GM10248 (cell line): ENCODE data around the gene HSPA12A.

Experiments used
- CTCF ChIA-PET: fragments of 300-600 bp; sonication (Branson Sonifier 250); formaldehyde crosslinking; extraction: SDS; loops from one replicate; lab custom pipeline; 2021; ENCODE audit warnings: antibody characterized with exemption; lab: Yijun Ruan, JAX
- POLR2A ChIA-PET: fragments of 350-650 bp; sonication (Branson Sonifier 250); formaldehyde crosslinking; extraction: SDS; loops from one replicate; lab custom pipeline; 2020; ENCODE audit warnings: antibody characterized with exemption; lab: Yijun Ruan, JAX
- DNase-seq: peaks from one replicate; pipeline ENCODE4 v3.0.0; 2012; ENCODE audit errors: extremely low spot score
- TF ChIP-seq, protein P1 (sequence below): IDR thresholded peaks from 2 replicates; pipeline ENCODE4 v1.5.1; 2012; ENCODE audit warnings: mild to moderate bottlenecking, low read depth; ENCODE audit errors: extremely low read depth, missing control alignments, control extremely low read depth

HSPA12A gene

DNA sequence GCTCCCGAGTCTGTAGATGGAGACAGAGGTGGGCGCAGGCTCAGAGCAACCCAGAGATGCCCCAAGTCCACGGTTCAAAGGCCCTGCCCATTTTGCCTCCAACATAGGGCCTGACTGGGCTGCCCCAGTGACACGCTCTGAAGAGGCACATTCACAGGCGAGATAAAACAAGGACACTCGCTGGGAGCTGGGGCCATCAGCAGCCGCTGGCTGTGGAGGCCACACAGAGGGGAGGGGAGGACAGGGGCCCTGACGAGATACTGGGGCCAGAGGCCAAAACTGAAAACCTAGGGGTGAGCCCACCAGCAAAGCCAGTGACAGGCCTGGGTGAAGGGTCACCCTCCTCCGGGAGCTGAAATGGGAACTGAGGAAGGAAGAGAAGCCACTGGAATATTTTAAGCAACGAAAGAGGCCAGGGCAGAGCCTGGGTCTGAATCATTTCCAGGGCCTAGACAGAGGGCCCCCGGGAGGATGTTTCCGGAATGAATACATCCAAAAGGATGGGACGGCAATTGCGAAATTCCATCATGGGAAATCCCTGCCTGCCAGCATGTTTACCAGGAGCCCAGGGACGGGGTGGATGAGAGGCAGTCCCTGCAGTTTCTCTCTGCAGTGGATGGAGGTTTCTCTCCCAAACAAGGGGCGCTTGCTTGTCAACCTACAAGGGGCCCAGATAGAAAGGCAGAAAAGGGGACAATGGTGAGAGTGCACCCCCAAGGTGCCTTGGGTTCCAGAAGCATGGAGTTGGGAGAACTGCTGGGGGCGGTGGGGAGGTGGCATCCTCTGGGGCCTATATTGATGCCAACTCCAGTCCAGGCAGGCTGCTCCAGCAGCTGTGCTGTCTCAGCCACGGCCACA is 29.0 kb upstream of the HSPA12A start:
- ChIA-PET POLR2A (no interaction called here), CTCF (interaction anchor here (1.4 to 4.0 kb wide), 2 partner anchors 8 to 16 kb away, joined by 3 to 18 read pairs; no protein-coding TSS in a partner anchor)
- no peak for DNase-seq
- TF ChIP-seq, protein P1, sequence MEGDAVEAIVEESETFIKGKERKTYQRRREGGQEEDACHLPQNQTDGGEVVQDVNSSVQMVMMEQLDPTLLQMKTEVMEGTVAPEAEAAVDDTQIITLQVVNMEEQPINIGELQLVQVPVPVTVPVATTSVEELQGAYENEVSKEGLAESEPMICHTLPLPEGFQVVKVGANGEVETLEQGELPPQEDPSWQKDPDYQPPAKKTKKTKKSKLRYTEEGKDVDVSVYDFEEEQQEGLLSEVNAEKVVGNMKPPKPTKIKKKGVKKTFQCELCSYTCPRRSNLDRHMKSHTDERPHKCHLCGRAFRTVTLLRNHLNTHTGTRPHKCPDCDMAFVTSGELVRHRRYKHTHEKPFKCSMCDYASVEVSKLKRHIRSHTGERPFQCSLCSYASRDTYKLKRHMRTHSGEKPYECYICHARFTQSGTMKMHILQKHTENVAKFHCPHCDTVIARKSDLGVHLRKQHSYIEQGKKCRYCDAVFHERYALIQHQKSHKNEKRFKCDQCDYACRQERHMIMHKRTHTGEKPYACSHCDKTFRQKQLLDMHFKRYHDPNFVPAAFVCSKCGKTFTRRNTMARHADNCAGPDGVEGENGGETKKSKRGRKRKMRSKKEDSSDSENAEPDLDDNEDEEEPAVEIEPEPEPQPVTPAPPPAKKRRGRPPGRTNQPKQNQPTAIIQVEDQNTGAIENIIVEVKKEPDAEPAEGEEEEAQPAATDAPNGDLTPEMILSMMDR = no peak

DNA sequence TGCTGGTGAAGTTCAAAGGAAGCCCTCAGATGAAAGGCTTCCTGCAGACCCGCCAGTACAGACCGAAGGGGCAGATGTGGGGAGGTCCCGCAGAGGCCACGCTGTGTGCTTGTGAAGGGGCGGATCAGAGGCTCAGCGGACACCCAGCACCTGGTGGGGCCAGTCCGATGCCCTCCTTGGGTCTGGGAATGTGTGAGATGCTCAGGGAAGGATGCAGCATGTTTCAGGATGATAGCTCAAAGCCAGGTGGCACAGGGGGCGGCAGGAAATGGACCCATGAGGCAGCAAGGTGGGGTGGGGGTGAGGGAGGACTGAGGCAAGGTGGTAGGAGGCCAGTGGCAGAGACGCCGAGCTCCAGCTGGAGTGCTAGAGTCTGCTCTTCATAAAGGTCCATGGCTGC is 27.9 kb upstream of the HSPA12A start:
- POLR2A ChIA-PET = no interaction called here
- TF ChIP-seq, protein P1 = no peak
- CTCF ChIA-PET = interaction anchor here (1.6 to 4.0 kb wide), 2 partner anchors 17 to 404 kb away, joined by 3 to 18 read pairs; no protein-coding TSS in a partner anchor
- no peak for DNase-seq

DNA sequence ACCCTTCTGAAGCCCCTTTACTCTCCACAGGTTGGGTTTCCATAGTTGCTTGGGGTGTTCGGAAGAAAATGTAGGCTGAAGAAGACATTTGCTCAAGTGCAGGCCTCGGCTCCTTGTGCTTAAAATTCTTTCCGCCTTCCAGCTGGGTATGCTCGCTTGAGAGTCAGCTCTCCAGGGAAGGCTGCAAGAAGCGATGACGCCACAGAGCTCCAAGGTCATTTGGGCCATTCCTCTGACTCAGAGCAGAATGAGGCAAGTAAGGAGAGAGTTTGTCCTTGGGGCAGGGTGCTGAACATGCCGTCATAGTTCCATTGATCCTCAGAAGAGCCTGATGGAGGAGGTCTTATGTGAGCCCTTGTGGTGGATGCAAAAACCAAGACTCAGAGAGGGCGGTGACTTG is 27.4 kb upstream of the HSPA12A start:
- ChIA-PET CTCF (interaction anchor here (1.0 to 1.6 kb wide), 2 partner anchors 18 to 405 kb away, joined by 3 read pairs; no protein-coding TSS in a partner anchor), POLR2A (no interaction called here)
- no peak for DNase-seq
- TF ChIP-seq, protein P1 = no peak

DNA sequence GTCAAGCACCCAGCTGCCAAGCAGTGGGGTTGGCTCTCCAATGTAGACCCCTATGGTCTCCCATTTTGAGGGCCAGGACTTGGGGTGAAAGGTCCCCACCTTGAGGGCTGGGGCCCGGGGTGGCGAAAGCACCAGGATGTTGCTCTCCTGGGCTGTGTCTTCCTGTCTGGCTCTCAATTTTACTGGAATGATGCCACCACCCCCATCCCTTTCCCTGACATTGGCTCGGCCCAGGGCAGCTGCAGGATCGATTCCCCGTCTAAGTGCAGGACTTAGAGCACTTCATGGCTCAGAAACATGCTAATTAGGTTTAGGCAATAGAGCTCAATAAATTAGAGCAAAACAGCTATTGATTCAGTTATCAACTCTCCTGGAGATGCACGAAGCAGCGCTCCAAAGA is 27.0 kb upstream of the HSPA12A start:
- DNase-seq = no peak
- CTCF ChIA-PET = interaction anchor here (1.0 to 1.6 kb wide), 2 partner anchors 19 to 405 kb away, joined by 3 read pairs; no protein-coding TSS in a partner anchor
- POLR2A ChIA-PET = no interaction called here
- TF ChIP-seq, protein P1 = no peak

DNA sequence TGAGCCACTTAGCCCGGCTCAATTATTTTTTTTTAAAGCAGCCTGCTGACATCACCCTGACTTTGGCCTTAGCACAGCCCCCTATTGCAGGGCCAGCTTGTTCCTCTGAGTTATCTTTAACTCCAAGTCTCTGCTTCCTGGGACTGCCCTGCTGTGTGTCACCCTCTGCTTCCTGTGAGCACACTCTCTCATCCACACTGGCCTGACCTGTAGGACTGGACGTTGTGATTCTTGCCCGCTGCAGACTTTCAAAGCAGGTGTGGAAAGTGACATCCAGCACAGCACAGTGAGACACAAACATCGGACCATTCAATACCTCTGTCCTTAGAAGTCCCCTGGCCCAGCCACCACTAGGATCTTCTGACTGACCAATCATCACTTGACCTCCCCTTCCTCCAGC is 26.4 kb upstream of the HSPA12A start:
- ChIA-PET POLR2A (no interaction called here), CTCF (interaction anchor here (1.0 kb wide), 1 partner anchor 19 kb away, joined by 3 read pairs; no protein-coding TSS in a partner anchor)
- no peak for DNase-seq
- TF ChIP-seq, protein P1 = no peak

DNA sequence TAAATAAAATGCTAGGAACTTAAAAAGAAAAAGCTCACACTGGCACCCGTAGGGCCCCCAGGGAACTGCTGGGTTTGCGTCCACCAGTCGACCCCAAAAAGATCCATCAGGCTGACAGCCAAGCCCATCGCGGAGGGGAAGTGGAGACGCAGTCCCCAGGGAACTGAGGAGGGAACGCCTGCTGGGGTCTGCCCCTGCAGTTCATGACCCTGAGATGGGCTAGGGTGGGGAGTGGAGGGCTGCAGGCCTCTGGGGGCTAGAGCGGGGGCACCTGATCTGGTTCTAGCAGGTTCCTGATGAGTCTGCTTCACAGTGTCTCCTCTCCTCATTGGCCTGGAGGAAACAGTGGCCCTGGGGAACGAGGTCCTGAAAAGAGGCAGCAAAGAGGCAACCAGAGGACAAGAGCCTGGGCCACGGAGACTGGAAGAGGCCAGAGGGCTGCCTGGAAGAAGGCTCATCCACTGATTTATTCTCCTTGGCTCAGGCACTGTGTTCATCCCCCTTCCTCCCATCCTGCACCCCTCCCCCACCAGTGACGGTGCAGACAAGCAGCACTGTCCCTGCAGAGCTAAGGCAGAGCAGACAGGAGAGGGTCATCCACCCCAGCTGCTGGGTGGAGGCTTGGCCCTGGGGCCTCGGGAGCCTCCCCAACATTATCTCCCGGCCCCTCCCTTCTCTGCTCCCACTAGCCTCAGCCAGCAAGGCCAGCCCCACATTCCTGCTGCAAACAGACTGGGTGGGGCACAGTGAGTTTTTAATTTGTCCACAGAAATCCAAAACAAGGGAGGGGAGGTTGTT is 24.7 kb upstream of the HSPA12A start:
- no peak for DNase-seq
- POLR2A ChIA-PET = no interaction called here

More for the DNA sequence above, 24.7 kb upstream of the HSPA12A start:
- CTCF ChIA-PET = interaction anchor here (1.3 to 2.1 kb wide), 4 partner anchors 21 to 85 kb away, joined by 3 to 7 read pairs (median 4); no protein-coding TSS in a partner anchor
- TF ChIP-seq, protein P1 = no peak
